HG02870 (cell line): ENCODE results near the gene ICAM1.

ENCODE experiments used
- ATAC-seq: cut with Tn5 transposase; IDR thresholded peaks from one replicate; pipeline ENCODE4 v1.9.1; 2021; ENCODE audit warnings: mild to moderate bottlenecking, moderate library complexity; ENCODE audit not compliant: unreplicated experiment

ICAM1 gene

GRCh38 chr19:10321417-10321797 lies 50.5 kb downstream of the ICAM1 start:
- ATAC-seq: no peak

DNA sequence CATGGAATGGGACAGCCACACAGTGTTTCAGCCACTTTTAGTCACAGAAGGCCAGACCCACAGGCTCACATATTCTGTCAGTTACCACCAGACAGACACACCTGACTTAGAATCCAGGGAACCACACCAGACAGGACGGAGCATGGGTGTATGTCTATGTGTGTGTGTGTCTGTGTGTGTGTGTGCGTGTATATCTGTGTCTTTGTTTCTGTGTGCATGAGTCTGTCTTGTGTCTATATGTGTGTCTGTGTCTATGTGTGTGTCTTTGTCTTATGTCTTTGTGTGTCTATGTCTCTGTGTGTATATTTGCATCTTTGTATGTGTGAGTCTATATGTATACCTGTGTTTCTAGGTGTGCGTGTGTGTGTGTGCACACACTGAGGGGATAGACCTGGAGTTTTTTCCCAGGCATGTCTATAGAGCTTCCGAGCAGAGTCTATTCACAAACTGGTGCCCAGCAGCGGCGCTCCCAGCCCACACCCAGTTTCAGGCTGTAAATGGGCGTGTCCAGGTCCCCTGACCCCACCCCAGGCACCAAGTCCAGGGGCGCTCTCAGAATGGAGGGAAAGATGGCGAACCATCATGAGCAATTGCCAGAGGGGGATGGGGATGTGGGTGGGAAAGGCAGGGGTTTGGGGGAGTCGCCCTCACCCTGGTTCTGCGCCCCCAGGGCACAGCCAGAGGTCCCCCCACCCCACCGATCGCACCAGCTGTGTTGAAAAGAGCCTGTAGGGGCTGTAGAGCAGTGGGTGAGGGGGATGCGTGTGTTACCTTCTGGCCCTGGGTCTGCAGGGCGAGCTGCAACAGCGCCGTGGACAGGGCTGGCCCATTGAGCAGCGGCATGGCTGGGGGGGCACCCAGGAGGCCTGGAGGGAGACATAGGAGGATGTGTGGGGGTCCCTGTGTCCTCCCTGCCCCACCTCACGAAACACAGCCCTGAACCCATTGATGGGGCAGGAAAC lies 51.2 kb downstream of the ICAM1 start:
- ATAC-seq: no peak

GRCh38 chr19:10325732-10326131 lies 54.8 kb downstream of the ICAM1 start:
- no peak for ATAC-seq

GRCh38 chr19:10327793-10328192 lies 56.9 kb downstream of the ICAM1 start:
- ATAC-seq: no peak

DNA sequence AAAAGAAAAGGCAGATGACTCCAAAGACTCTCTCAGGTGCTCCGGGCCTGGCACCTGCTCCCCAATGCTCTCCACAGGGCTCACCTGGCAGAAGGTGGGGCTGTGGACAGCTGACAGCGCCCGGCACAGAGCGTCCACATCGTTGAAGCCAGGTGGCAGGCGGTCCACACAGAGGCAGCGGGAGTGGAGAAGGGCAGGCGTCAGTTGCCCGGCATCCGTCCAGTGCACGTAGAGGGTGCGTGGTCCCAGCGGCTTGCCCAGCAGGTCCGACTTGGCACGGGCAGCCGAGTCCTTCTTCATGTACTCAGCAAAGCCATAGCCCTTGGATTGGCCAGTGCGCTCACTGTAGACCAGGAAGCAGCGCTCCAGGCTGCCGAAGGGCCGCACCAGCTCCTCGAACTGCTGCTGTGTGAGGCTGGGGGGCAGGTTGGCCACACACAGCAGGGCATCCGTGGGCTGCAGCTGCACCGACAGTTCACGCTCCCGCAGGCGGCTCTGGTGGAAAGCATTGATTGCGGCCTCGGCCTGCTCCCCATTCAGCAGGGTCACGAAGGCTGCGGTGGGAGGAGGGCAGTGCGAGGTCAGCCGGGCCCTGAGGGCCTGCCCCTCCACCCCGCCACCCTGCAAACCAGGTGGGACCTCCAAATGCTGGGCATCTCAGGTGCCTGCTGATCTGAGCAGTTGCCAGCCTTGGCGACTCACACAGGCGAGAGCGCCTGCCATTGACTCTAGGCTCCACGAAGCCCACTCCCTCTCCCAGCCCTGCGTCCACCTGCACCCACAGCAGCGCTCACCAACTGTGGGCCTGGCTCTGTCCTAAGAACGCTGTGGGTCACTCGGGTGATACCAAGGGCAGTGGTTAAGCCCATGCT lies 57.9 kb downstream of the ICAM1 start:
- no peak for ATAC-seq

DNA sequence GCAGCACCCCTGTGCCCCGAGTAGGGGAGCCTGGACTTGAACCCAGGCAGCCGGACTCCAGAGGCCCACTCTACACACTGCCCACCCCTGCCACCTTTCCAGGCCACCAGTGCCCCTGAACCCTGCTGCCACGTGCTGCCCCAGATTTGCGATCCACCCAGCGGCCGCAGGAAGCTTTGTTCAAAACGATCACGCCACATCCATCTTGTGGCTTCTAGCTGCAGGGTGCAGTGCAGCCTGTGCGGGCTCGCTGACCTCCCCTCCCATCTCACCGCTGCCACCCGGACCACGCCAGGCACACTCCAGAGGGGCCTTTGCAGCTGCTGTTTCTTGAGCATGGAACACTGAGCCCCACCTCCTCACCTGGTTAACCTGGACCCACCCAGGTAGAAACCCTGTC lies 58.6 kb downstream of the ICAM1 start:
- ATAC-seq: no peak

- no peak for ATAC-seq
Measured at GRCh38 chr19:10332158-10332964, 61.4 kb downstream of the ICAM1 start.

- peak; percentile 80 for ATAC-seq
Measured at GRCh38 chr19:10332965-10333757, 62.2 kb downstream of the ICAM1 start, which contains the start of gene RAVER1. TSS of gene RAVER1 (minus strand) at chr19:10333529. CDS start at chr19:10333507, 22 bp downstream.

GRCh38 chr19:10333758-10334587 lies 63.1 kb downstream of the ICAM1 start:
- ATAC-seq: no peak

- ATAC-seq: no peak
Measured at GRCh38 chr19:10334588-10335351, 63.9 kb downstream of the ICAM1 start.

GRCh38 chr19:10335352-10335985 lies 64.5 kb downstream of the ICAM1 start:
- ATAC-seq: no peak
